Fibroblast of mammary gland (primary cell): ENCODE measurements around the gene PTPRJ.
A peak's percentile ranks its signal among the peaks of the same experiment; 100 is the strongest.

ENCODE experiments used
- DNase-seq: peaks from one replicate; pipeline ENCODE4 v3.0.0-alpha.2; 2010; ENCODE audit warnings: low read depth
- H3K4me3 ChIP-seq: 2 replicates; pipeline ENCODE4 v1.5.1; 2011; ENCODE audit warnings: low read depth, mild to moderate bottlenecking, low read length, moderate library complexity; ENCODE audit not compliant: control insufficient read depth
- TF ChIP-seq, protein P1 (sequence below): conservative IDR thresholded peaks from 2 replicates; pipeline ENCODE4 v1.5.1; 2011; ENCODE audit warnings: low read depth, low read length, inconsistent platforms; ENCODE audit not compliant: control insufficient read depth, insufficient read depth

Gene PTPRJ

DNA sequence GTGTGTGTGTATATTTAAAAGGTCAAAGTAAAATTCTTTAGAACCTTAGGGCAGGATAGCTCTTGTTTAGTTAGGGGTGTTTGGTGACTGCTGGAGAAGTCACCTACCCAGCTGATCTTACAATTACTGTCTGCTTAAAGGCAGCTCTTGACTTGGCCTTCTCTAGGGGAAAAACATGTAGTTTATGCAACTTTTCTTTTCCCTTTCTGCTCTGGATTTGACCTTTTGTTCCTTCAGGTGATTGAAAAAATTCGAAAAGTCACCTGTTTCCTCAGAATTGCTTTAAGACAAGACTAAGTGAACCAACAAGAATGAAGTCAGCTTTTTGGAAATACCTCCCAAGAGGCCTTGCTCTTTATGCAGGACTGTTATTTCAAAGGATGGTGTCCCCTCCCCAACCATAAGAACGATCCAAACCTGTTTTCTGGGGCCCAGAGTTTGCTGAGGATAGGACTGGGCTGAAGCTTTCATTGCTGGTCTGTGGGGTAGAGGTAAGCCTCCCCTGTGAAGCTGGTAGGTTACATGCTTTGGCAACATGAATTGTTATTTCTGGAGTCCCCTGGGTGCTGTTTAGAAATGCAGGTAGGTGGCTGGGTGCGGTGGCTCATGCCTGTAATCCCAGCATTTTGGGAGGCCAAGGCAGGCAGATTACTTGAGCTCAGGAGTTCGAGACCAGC lies 111.2 kb downstream of the PTPRJ start:
- no peak overlapping the region for H3K4me3 ChIP-seq
- TF ChIP-seq, protein P1, sequence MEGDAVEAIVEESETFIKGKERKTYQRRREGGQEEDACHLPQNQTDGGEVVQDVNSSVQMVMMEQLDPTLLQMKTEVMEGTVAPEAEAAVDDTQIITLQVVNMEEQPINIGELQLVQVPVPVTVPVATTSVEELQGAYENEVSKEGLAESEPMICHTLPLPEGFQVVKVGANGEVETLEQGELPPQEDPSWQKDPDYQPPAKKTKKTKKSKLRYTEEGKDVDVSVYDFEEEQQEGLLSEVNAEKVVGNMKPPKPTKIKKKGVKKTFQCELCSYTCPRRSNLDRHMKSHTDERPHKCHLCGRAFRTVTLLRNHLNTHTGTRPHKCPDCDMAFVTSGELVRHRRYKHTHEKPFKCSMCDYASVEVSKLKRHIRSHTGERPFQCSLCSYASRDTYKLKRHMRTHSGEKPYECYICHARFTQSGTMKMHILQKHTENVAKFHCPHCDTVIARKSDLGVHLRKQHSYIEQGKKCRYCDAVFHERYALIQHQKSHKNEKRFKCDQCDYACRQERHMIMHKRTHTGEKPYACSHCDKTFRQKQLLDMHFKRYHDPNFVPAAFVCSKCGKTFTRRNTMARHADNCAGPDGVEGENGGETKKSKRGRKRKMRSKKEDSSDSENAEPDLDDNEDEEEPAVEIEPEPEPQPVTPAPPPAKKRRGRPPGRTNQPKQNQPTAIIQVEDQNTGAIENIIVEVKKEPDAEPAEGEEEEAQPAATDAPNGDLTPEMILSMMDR: no peak
- no peak for DNase-seq

DNA sequence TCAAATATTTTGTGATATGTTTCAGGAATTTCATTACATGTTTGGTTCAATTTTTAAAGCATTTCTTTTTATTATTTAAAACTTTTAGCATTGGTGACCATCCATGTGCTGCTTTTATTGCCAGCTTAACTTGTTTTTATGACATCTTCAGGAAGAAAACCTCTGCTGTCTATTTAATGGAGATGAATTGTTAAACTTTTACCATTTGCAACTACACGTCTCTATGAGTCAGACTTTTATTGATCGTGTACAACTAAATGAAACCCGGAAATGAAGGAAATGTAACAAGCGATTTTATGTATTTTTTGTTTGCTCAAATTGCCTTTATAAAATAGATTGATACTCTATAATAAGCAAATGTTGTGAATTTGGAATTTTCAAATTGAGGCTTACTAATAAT lies 113.0 kb downstream of the PTPRJ start:
- H3K4me3 ChIP-seq: no peak overlapping the region
- DNase-seq: peak; percentile 49
- TF ChIP-seq, protein P1: no peak

DNA sequence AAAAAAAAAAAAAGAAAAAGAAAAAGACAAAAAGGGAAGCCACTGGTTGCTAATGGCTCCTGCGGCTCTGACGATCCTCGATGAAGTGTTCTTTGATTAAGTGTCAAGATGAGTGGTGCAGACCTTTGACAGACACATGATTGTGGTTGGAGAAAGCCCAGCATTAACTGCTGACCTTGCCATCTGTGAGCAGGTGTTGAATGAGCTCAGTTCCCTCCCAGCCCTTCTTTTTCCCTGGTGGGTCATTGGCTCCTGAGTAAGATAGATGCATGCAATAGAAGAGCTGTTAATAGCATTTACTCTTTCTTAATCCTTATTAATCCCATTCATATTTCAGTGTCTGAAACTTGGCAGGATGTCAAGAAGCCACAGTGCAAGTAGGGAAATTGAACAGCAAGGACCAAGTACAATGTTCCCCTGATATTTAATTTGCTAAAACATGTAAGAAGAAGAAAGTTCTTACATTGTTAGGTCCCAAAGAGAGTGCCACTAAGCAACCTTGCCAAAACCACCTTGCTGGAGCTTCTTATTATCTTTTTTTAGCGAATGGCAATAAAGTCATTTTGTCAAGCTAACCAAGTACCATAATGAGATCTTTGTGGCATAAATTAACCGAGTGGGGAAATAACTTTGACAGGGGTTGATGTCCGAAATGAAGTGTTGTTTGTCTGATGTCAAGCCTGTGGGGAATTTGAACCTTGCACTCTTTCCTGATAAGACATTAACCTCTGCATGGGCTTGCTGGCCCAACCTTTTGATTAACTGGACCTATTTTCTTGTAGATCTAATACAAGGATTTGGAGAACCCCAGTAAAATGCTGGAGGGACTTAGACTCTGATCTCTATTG lies 113.7 kb downstream of the PTPRJ start:
- DNase-seq: peak; percentile 70
- no peak overlapping the region for H3K4me3 ChIP-seq
- TF ChIP-seq, protein P1: no peak

DNA sequence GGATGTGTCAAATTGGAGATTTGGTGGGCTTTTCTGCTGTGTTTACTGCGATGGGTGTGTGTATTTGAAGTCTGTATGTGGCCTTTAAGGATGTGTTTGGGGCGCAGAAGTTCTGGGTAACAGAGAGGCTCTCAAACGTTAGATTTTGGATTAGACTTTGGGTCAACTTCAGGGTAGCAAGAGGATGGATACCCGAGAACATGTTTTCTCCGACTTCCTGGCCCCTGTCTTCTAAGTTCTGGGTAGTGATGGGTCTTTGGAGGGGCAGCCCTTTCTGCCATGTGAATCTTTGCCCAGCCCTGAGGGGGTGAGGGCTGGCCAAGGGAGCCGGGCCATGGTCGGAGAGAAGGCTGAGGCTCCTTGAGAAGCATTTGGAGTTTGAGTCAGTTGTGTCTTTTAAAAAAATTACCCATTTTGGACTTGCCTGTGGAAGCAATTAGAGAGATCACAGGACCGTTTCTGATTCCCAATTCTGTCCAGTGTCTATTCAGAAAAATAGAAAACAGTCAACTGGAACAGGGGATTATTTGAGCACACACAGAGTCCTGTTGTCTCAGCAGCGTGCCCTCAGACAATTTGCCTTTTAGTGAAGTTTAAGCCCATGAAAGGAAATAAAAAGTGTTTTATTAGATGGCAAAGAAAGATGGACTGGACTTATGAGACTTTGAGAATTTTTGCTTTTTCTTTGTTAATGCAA lies 114.4 kb downstream of the PTPRJ start:
- no peak for DNase-seq
- H3K4me3 ChIP-seq: no peak overlapping the region
- TF ChIP-seq, protein P1: no peak

DNA sequence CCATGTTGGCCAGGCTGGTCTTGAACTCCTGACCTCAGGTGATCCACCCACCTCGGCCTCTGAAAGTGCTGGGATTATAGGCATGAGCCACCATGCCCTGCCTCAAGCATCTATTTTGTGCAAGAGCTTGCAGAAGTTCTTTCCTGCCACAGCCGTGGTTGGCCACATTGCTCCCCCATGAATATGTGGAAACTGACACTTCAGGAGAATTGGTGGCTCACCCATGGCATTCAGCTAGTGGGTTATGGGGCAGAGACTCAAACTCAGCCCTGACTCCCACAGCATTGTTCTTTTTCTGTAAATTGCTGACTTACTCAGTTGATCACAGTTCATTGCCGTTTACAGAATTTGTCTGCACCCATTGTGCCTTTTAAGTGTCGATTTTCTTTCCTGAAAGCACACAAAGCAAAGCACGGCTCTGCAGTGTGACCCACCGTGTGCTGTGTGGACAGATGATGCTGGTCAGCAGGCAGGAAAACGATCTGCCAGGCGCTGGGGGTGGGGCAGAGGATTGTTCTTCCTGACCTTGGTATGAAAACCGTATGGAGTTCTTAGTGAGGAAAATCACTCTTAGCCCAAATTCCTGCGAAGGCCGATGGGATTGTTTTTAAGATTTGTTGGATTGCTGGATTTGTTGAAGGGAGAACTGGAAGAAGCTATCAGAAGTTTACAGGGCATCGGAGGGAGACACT lies 115.6 kb downstream of the PTPRJ start:
- TF ChIP-seq, protein P1: no peak
- DNase-seq: peak; percentile 30
- no peak overlapping the region for H3K4me3 ChIP-seq
